ENCODE data around the gene CIBAR2. TPM values are rescaled to one million over a fixed set of nuclear protein-coding genes. Genes with fewer than 3 reads are reported as not detected.

Gene CIBAR2
- total and polyA plus RNA-seq, 2 experiments from 2014 or later = not detected

DNA sequence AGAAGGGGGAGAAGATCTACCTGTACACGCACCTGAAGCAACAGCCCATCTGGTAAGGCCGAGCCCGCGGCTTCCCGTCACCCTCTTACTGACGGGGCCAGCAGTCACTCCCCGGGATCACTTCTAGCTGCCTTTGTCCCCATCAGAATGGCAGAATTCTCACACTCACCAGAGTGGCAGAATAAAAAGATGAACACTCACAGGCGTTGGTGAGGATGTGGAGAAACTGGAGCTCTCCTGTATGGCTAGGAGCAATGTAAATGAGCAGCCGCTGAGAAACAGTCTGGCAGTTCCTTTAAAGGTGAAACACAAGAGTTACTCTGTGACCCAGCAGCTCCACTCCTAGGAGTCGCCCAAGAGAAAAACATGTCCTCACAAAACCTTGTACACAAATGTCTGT is 33.3 kb downstream of the CIBAR2 start (continued):
- TF ChIP-seq, protein P1, sequence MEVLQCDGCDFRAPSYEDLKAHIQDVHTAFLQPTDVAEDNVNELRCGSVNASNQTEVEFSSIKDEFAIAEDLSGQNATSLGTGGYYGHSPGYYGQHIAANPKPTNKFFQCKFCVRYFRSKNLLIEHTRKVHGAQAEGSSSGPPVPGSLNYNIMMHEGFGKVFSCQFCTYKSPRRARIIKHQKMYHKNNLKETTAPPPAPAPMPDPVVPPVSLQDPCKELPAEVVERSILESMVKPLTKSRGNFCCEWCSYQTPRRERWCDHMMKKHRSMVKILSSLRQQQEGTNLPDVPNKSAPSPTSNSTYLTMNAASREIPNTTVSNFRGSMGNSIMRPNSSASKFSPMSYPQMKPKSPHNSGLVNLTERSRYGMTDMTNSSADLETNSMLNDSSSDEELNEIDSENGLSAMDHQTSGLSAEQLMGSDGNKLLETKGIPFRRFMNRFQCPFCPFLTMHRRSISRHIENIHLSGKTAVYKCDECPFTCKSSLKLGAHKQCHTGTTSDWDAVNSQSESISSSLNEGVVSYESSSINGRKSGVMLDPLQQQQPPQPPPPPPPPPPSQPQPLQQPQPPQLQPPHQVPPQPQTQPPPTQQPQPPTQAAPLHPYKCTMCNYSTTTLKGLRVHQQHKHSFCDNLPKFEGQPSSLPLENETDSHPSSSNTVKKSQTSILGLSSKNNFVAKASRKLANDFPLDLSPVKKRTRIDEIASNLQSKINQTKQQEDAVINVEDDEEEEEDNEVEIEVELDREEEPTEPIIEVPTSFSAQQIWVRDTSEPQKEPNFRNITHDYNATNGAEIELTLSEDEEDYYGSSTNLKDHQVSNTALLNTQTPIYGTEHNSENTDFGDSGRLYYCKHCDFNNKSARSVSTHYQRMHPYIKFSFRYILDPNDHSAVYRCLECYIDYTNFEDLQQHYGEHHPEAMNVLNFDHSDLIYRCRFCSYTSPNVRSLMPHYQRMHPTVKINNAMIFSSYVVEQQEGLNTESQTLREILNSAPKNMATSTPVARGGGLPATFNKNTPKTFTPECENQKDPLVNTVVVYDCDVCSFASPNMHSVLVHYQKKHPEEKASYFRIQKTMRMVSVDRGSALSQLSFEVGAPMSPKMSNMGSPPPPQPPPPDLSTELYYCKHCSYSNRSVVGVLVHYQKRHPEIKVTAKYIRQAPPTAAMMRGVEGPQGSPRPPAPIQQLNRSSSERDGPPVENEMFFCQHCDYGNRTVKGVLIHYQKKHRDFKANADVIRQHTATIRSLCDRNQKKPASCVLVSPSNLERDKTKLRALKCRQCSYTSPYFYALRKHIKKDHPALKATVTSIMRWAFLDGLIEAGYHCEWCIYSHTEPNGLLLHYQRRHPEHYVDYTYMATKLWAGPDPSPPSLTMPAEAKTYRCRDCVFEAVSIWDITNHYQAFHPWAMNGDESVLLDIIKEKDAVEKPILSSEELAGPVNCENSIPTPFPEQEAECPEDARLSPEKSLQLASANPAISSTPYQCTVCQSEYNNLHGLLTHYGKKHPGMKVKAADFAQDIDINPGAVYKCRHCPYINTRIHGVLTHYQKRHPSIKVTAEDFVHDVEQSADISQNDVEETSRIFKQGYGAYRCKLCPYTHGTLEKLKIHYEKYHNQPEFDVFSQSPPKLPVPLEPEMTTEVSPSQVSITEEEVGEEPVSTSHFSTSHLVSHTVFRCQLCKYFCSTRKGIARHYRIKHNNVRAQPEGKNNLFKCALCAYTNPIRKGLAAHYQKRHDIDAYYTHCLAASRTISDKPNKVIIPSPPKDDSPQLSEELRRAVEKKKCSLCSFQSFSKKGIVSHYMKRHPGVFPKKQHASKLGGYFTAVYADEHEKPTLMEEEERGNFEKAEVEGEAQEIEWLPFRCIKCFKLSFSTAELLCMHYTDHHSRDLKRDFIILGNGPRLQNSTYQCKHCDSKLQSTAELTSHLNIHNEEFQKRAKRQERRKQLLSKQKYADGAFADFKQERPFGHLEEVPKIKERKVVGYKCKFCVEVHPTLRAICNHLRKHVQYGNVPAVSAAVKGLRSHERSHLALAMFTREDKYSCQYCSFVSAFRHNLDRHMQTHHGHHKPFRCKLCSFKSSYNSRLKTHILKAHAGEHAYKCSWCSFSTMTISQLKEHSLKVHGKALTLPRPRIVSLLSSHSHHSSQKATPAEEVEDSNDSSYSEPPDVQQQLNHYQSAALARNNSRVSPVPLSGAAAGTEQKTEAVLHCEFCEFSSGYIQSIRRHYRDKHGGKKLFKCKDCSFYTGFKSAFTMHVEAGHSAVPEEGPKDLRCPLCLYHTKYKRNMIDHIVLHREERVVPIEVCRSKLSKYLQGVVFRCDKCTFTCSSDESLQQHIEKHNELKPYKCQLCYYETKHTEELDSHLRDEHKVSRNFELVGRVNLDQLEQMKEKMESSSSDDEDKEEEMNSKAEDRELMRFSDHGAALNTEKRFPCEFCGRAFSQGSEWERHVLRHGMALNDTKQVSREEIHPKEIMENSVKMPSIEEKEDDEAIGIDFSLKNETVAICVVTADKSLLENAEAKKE (CRISPR knock-in tag; IDR thresholded peaks at IDR 0.05) = no peak
- no peak for TF ChIP-seq JUNB (IDR thresholded peaks at IDR 0.05; ENCODE audit: unreplicated experiment)
- TF ChIP-seq, protein P2, sequence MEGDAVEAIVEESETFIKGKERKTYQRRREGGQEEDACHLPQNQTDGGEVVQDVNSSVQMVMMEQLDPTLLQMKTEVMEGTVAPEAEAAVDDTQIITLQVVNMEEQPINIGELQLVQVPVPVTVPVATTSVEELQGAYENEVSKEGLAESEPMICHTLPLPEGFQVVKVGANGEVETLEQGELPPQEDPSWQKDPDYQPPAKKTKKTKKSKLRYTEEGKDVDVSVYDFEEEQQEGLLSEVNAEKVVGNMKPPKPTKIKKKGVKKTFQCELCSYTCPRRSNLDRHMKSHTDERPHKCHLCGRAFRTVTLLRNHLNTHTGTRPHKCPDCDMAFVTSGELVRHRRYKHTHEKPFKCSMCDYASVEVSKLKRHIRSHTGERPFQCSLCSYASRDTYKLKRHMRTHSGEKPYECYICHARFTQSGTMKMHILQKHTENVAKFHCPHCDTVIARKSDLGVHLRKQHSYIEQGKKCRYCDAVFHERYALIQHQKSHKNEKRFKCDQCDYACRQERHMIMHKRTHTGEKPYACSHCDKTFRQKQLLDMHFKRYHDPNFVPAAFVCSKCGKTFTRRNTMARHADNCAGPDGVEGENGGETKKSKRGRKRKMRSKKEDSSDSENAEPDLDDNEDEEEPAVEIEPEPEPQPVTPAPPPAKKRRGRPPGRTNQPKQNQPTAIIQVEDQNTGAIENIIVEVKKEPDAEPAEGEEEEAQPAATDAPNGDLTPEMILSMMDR (conservative IDR thresholded peaks at IDR 0.05; ENCODE audit: low read depth in 2 of 2) = no peak

DNA sequence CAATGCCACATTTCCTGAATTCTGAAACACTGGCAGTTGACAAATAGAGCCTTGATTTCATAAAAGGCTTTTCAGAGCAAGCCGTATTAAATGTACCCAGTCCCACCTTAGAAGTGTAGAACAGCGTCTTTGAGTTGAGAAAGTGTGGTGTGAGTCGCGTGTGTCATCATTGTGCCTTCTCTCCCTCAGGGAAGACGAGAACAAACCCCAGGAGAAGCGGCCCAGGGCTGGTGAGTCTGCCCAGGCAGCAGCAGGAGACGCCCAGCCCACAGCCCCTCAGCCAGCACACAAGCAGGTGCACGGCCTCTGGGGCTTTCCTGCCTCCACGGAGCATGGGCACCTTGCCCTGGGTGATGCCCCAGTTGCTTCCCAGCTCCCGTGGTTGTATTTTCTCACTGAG is 34.0 kb downstream of the CIBAR2 start:
- Mint-ChIP-seq H3K4me1 (peaks cover 37% of the 10 kb centered on the region), H3K4me3 (no peak overlapping the region), H3K27me3 (ENCODE audit: insufficient read depth, low read depth, poor library complexity) (peaks cover 37% of the 10 kb centered on the region), H3K27ac (no peak overlapping the region), H3K9me3 (no peaks in the 10 kb centered on the region), H3K36me3 (ENCODE audit: low read depth) (peaks cover 4% of the 10 kb centered on the region; the same call in 1 of the 3 replicates)
- no peak for ATAC-seq
- H3F3A ChIP-seq (replicated peaks; ENCODE audit: low read depth) = peaks cover 8% of the 10 kb centered on the region
- H3K4me3 ChIP-seq = no peak overlapping the region
- peaks cover 24% of the 10 kb centered on the region for H3K4me1 ChIP-seq (ENCODE audit: insufficient read depth)
- no peaks in the 10 kb centered on the region; the same call in 1 of the 2 replicates for H4K20me1 ChIP-seq (replicated peaks; ENCODE audit: insufficient read depth)
- H3K27ac ChIP-seq (ENCODE audit: low read depth) = no peak overlapping the region
- no peak for TF ChIP-seq JUNB (IDR thresholded peaks at IDR 0.05; ENCODE audit: unreplicated experiment)
- TF ChIP-seq, protein P2 (conservative IDR thresholded peaks at IDR 0.05; ENCODE audit: low read depth in 2 of 2) = no peak
- TF ChIP-seq STAT1 (IDR thresholded peaks at IDR 0.05; ENCODE audit: unreplicated experiment) = no peak
- TF ChIP-seq NANOG (IDR thresholded peaks at IDR 0.05; ENCODE audit: borderline replicate concordance) = no peak
- no peak for TF ChIP-seq ZNF331 (CRISPR knock-in tag; IDR thresholded peaks at IDR 0.05; ENCODE audit: low read depth)
- TF ChIP-seq CREB1 (CRISPR knock-in tag; IDR thresholded peaks at IDR 0.05; ENCODE audit: low read depth) = no peak
- no peak for TF ChIP-seq ETS1 (IDR thresholded peaks at IDR 0.05)
- no peaks in the 10 kb centered on the region for H3K79me2 ChIP-seq (replicated peaks; ENCODE audit: insufficient read depth)
- H3K4me2 ChIP-seq = no peak overlapping the region
- peaks cover 21% of the 10 kb centered on the region for H3K27me3 ChIP-seq (ENCODE audit: insufficient read depth)
- H2AFZ ChIP-seq = no peak overlapping the region
- no peaks in the 10 kb centered on the region for H3K9me2 ChIP-seq (ENCODE audit: insufficient read depth)
- no peak for DNase-seq (ENCODE audit: low spot score)
- no peaks in the 10 kb centered on the region for H3K36me3 ChIP-seq (ENCODE audit: insufficient read depth)
